HepG2 (cell line): ENCODE results near the gene PLPPR2. TPM values are rescaled to one million over a fixed set of nuclear protein-coding genes. Genes with fewer than 3 reads are reported as not detected.

Experiments
- BCL6 ChIP-seq: IDR thresholded peaks from 2 replicates; pipeline ENCODE4 v1.6.1; 2016; ENCODE audit warnings: missing genetic modification reagents, missing compliant biosample characterization
- MYNN ChIP-seq: sonication (generic); formaldehyde crosslinking; IDR thresholded peaks from 2 replicates; pipeline ENCODE4 v1.4.0; 2020; ENCODE audit warnings: mild to moderate bottlenecking, low read depth, missing genetic modification reagents
- NAIF1 ChIP-seq: sonication (generic); formaldehyde crosslinking; IDR thresholded peaks from 2 replicates; pipeline ENCODE4 v1.5.0; 2020; ENCODE audit warnings: mild to moderate bottlenecking, missing genetic modification reagents, borderline replicate concordance
- NR3C1 ChIP-seq: sonication (generic); formaldehyde crosslinking; IDR thresholded peaks from 2 replicates; pipeline ENCODE4 v1.4.0; 2020; ENCODE audit warnings: missing genetic modification reagents
- RFX5 ChIP-seq: IDR thresholded peaks from 2 replicates; pipeline ENCODE4 v1.6.1; 2011; ENCODE audit warnings: low read depth, low read length, improper control_type of control experiment
- U2AF2 ChIP-seq: fragments of 200-400 bp; formaldehyde crosslinking; IDR thresholded peaks from 2 replicates; pipeline ENCODE4 v1.6.1; 2017; ENCODE audit warnings: low read depth, mild to moderate bottlenecking, low read length
- ZMYM3 ChIP-seq: sonication (generic); formaldehyde crosslinking; IDR thresholded peaks from 2 replicates; pipeline ENCODE4 v1.5.1; 2020; ENCODE audit warnings: mild to moderate bottlenecking, missing genetic modification reagents
- ZNF326 ChIP-seq: sonication (generic); formaldehyde crosslinking; IDR thresholded peaks from 2 replicates; pipeline ENCODE4 v1.4.0; 2020; ENCODE audit warnings: missing genetic modification reagents, borderline replicate concordance
- ZNF543 ChIP-seq: sonication (generic); formaldehyde crosslinking; IDR thresholded peaks from 2 replicates; pipeline ENCODE4 v1.4.0; 2020; ENCODE audit warnings: mild to moderate bottlenecking, missing genetic modification reagents
- ZNF589 ChIP-seq: sonication (generic); formaldehyde crosslinking; conservative IDR thresholded peaks from 2 replicates; pipeline ENCODE4 v1.8.0; 2022; ENCODE audit warnings: mild to moderate bottlenecking, moderate library complexity, missing genetic modification reagents
- ZNF7 ChIP-seq: IDR thresholded peaks from 2 replicates; pipeline ENCODE4 v1.6.1; 2016; ENCODE audit warnings: missing biosample characterization, missing genetic modification reagents
- ZNF724P ChIP-seq: sonication (generic); formaldehyde crosslinking; IDR thresholded peaks from 2 replicates; pipeline ENCODE4 v1.8.0; 2022; ENCODE audit warnings: missing genetic modification reagents, borderline replicate concordance
- ZNF776 ChIP-seq: sonication (generic); formaldehyde crosslinking; IDR thresholded peaks from 2 replicates; pipeline ENCODE4 v1.4.0; 2020; ENCODE audit warnings: mild to moderate bottlenecking, missing genetic modification reagents
- ZSCAN21 ChIP-seq: sonication (generic); formaldehyde crosslinking; IDR thresholded peaks from 2 replicates; pipeline ENCODE4 v1.8.0; 2022; ENCODE audit warnings: mild to moderate bottlenecking, missing genetic modification reagents, moderate library complexity, borderline replicate concordance
- ZSCAN22 ChIP-seq: sonication (generic); formaldehyde crosslinking; IDR thresholded peaks from 2 replicates; pipeline ENCODE4 v1.4.0; 2020; ENCODE audit warnings: mild to moderate bottlenecking, missing genetic modification reagents
- polyA plus RNA-seq, 8 experiments: library from polyadenylated mRNA; depleted of rRNA in 3 of 8; stranded (reverse) in 7 of 8; unstranded in 1 of 8; fragments of >200 nt; fragmentation: Illumina TruSeq in 4 of 8; extraction: Trizol in 4 of 8; gene quantifications; 2 replicates each; pipeline versions ENCODE4 v1.2.1 to v1.2.3, GENCODE V29; 2011 to 2016; ENCODE audit warnings: low read depth in 4 of 8, missing spikeins in 1 of 8, mixed read lengths in 1 of 8; ENCODE audit not compliant: insufficient read depth in 1 of 8
- total RNA-seq, 5 experiments: library from RNA; depleted of rRNA; stranded (reverse); fragments of >200 nt; fragmentation: Illumina TruSeq; extraction: Trizol; gene quantifications; 2 replicates each; pipeline ENCODE4 v1.2.3, GENCODE V29; 2016; ENCODE audit warnings: low read depth in 1 of 5
- TF ChIP-seq, protein P1 (sequence below): sonication (generic); formaldehyde crosslinking; IDR thresholded peaks from 2 replicates; pipeline ENCODE4 v1.5.0; 2020; ENCODE audit warnings: mild to moderate bottlenecking, missing genetic modification reagents, borderline replicate concordance
- TF ChIP-seq, protein P2 (sequence below): fragments of 450-650 bp; IDR thresholded peaks from 2 replicates; pipeline ENCODE4 v1.6.1; 2017
- TF ChIP-seq, protein P3 (sequence below): sonication (generic); formaldehyde crosslinking; IDR thresholded peaks from 2 replicates; pipeline ENCODE4 v1.5.1; 2020; ENCODE audit warnings: mild to moderate bottlenecking, missing genetic modification reagents
- TF ChIP-seq, protein P4 (sequence below): sonication (generic); IDR thresholded peaks from 2 replicates; pipeline ENCODE4 v1.6.1; 2016; ENCODE audit warnings: low read depth, borderline replicate concordance
- TF ChIP-seq, protein P5 (sequence below): sonication (generic); formaldehyde crosslinking; IDR thresholded peaks from 2 replicates; pipeline ENCODE4 v1.4.0; 2020; ENCODE audit warnings: missing genetic modification reagents, borderline replicate concordance

Gene PLPPR2
- total and polyA plus RNA-seq, 2 of the 13 experiments (the other 11 are each of a cell fraction or from before 2014, with no cell fraction given): 1.5 to 2.1 TPM

DNA sequence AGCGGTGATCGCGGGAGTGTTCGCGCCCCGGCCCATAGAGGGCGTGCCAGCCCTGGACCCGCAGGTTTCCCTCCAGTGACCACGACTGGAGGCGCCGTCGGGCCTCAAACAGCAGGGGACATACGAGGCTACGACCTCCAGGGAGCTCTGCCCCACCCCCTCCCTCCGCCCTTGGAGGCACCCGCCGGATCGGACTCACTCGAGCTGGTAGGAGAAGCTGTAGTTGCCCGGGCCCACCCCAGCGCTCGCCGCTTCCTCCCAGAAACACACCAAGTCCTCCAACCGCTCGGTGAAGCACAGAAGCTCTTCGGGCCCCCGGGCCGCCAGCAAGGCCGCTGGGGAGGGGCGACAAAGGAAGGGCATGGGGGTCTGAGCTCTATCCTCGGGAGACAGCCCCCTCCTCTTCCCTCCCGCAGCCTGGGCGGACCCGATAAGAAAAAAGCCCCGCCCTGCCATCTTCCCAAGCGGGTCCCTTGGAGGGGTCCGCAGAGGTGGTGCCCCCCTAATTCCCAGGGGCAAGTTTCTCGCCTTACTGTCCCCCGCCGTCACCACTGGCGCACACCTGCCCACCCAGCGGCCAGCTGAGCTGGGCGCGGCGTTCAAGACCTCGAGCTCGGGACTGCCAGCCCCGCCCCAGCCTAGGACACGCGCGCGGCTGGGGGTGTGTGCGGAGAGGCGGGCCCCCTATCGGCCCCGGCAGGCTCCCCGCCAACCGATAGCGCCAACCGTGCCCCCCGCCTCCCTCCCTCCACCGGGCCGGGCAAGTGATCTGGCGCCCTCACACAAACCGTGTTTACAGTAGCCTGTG, 27.9 kb downstream of the PLPPR2 start (continued):
- TF ChIP-seq, protein P1, sequence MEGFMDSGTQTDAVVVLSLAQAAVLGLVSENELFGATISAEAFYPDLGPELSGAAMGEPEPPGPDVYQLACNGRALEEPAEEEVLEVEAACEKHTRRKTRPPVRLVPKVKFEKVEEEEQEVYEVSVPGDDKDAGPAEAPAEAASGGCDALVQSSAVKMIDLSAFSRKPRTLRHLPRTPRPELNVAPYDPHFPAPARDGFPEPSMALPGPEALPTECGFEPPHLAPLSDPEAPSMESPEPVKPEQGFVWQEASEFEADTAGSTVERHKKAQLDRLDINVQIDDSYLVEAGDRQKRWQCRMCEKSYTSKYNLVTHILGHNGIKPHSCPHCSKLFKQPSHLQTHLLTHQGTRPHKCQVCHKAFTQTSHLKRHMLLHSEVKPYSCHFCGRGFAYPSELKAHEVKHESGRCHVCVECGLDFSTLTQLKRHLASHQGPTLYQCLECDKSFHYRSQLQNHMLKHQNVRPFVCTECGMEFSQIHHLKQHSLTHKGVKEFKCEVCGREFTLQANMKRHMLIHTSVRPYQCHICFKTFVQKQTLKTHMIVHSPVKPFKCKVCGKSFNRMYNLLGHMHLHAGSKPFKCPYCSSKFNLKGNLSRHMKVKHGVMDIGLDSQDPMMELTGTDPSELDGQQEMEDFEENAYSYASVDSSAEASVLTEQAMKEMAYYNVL (CRISPR knock-in tag): no peak
- TF ChIP-seq ZNF776 (no peak), ZMYM3 (CRISPR knock-in tag) (peak; percentile 56), ZNF7 (no peak), BCL6 (peak; percentile 43), ZNF326 (CRISPR knock-in tag) (no peak), MYNN (CRISPR knock-in tag) (no peak), ZNF724P (peak; percentile 0; the same call in 1 of the 2 replicates), NAIF1 (CRISPR knock-in tag) (no peak), ZSCAN22 (no peak), RFX5 (no peak), ZSCAN21 (no peak; the same call in 1 of the 2 replicates), ZNF543 (CRISPR knock-in tag) (no peak), NR3C1 (CRISPR knock-in tag) (no peak), U2AF2 (no peak), ZNF589 (CRISPR knock-in tag) (no peak)
- TF ChIP-seq, protein P2, sequence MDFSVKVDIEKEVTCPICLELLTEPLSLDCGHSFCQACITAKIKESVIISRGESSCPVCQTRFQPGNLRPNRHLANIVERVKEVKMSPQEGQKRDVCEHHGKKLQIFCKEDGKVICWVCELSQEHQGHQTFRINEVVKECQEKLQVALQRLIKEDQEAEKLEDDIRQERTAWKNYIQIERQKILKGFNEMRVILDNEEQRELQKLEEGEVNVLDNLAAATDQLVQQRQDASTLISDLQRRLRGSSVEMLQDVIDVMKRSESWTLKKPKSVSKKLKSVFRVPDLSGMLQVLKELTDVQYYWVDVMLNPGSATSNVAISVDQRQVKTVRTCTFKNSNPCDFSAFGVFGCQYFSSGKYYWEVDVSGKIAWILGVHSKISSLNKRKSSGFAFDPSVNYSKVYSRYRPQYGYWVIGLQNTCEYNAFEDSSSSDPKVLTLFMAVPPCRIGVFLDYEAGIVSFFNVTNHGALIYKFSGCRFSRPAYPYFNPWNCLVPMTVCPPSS: no peak
- TF ChIP-seq, protein P3, sequence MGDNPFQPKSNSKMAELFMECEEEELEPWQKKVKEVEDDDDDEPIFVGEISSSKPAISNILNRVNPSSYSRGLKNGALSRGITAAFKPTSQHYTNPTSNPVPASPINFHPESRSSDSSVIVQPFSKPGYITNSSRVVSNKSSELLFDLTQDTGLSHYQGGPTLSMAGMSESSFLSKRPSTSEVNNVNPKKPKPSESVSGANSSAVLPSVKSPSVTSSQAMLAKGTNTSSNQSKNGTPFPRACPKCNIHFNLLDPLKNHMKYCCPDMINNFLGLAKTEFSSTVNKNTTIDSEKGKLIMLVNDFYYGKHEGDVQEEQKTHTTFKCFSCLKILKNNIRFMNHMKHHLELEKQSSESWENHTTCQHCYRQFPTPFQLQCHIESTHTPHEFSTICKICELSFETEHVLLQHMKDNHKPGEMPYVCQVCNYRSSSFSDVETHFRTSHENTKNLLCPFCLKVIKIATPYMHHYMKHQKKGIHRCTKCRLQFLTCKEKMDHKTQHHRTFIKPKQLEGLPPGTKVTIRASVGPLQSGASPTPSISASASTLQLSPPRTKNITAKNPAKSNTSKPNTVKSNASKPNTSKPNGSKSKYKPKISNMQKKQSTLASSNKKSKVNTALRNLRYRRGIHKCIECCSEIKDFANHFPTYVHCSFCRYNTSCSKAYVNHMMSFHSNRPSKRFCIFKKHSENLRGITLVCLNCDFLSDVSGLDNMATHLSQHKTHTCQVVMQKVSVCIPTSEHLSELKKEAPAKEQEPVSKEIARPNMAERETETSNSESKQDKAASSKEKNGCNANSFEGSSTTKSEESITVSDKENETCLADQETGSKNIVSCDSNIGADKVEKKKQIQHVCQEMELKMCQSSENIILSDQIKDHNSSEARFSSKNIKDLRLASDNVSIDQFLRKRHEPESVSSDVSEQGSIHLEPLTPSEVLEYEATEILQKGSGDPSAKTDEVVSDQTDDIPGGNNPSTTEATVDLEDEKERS: peak; percentile 89
- TF ChIP-seq, protein P4, sequence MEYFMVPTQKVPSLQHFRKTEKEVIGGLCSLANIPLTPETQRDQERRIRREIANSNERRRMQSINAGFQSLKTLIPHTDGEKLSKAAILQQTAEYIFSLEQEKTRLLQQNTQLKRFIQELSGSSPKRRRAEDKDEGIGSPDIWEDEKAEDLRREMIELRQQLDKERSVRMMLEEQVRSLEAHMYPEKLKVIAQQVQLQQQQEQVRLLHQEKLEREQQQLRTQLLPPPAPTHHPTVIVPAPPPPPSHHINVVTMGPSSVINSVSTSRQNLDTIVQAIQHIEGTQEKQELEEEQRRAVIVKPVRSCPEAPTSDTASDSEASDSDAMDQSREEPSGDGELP: peak; percentile 60; the same call in 1 of the 2 replicates
- TF ChIP-seq, protein P5, sequence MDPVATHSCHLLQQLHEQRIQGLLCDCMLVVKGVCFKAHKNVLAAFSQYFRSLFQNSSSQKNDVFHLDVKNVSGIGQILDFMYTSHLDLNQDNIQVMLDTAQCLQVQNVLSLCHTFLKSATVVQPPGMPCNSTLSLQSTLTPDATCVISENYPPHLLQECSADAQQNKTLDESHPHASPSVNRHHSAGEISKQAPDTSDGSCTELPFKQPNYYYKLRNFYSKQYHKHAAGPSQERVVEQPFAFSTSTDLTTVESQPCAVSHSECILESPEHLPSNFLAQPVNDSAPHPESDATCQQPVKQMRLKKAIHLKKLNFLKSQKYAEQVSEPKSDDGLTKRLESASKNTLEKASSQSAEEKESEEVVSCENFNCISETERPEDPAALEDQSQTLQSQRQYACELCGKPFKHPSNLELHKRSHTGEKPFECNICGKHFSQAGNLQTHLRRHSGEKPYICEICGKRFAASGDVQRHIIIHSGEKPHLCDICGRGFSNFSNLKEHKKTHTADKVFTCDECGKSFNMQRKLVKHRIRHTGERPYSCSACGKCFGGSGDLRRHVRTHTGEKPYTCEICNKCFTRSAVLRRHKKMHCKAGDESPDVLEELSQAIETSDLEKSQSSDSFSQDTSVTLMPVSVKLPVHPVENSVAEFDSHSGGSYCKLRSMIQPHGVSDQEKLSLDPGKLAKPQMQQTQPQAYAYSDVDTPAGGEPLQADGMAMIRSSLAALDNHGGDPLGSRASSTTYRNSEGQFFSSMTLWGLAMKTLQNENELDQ: no peak
